SIG-M5 treated with dmso at 0.1 percent for 504 hours (cell line): ENCODE measurements around the gene TFF1.

Experiments
- DNase-seq: peaks from one replicate; lab custom pipeline; 2025; ENCODE audit not compliant: unreplicated experiment; lab: John Stamatoyannopoulos, UW

The TFF1 gene

DNA sequence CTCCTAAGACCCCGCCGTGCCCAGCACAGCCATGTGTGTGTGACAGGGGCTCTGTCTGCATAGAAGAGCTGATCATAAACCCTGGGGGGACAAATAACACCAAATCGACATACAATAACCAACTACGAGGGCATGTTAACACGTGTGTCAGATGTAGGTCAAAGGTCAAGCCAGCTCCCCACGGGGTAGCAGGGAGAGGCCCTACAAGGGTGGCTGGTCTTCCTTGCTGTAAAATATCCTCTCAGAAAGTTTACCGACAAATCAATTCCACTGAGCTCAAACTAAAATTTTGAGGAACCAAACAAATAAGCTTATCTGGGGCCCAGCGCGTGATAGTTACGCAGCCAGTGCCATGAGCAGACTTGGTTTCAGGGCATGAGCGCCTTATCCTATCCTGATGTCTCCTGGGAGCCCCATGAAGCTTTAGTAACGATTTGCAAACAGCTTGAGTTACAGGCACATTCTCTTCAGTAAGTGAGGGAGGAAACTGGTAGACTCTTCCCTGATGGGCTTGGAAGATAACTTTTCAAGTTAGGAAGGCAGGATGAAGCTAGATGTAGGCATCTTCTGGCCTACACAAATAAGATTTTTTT lies 32.2 kb upstream of the TFF1 start:
- no peak for DNase-seq

DNA sequence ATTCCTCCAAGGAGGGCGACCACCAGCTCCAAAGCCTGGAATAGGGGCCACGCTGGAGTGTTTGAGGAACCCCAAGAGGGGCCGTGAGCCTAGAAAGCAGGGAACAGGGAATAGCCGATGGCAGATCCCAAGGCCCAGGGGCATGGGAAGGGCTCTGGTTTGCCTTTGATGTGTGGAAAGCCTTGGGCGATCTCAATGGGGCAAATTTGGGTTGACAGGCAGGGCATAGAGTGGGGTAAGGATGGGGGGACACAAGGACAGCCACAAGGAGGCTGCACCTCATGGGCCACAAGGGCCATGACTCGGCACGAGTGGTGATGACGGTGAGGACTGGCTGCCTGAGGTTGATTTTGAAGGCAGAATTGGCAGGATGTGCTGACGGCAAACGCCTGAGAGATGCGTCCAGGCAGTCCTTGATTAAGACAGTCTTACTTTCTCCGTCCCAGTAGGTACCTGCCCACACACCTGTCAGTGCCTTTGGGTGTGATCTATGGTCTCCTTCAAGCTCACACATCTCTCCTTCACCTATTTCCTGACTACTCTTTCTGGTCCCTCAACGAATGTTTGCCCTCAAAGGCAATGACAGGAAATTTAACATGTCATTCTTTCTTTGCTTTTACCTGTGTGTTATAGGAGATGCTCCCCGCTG lies 31.5 kb upstream of the TFF1 start:
- no peak for DNase-seq

DNA sequence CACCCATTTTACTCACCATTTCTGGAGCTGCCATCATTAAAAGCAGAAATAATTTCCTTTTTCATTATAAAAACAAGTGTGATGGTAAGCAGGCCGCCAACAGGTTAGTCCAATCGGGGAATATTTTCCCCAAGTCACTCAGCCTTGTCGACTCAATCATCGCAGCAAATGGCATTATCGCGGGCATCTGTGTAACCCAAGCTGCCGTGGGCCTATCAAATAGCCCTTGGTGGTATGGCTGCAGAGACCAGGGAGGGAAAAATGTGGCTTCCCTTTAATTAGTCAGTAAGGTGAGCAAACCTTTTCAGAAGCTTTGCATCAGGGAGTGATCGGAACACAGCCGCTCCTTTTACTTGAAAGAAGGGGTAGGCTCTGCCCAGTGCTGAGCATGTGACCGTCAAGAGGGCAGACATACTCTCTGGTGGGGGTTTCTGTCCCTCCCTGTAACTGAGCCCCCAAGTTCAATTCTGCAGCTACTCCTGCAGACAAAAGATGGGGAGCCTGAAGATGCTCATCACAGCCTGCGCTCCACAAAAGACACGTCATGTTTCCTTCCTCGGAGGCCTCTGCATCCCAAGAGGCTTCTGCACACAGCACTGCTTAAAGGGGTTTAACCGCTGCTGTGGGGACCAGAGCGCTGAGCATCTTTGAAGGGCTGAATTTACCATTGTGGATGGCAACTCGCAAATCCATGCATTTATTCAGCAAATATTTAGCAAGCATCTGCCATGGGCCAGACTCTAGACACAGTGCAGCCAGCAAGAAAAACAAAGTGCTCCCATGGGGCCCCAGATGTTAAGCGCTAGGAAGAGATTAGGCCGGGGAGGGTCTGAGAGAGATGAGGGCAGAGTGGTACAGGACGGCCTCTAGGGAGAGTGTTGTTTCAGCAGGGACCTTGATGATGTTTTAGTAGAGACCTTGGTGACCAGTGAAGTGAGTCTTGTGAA lies 30.7 kb upstream of the TFF1 start:
- no peak for DNase-seq

DNA sequence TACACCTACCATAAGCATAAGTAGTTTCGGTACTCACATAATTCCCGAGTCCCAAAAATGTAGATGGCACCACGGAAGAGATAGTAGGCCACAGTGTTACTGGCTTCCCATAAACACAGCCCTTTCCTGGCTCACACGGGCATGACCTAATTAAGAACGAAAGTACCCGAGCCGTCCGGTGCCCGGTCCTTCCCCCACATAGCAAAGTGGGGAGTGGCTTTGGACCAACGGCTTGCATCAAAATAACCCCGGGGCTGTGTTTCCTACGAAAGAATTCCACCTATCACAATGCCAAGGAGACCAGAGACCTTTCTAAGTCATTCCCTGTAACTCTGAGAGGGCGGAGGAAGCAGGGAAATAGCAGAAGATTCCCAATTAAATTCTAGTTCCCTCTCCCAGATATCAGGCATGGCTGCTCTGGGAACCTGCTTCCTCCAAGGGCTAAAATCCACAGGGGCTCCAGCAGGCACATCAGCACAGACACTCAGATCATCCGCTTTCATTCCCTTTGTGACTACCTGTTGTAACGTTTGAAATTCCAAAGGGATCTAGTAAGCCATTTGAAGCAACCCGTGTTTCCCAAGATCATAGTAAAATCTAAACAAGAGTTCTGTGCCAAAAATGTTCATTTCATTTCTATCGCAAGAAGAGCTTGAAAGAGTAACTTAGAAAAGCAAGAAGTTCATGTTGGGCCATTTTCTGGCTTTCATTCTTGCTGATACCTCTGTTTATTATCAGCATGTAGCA lies 29.7 kb upstream of the TFF1 start, which contains the start of gene TMPRSS3:
Gene TMPRSS3, minus strand, starts transcription at position 148 of the 747 bp plus-strand sequence. CDS start 635 bp downstream, outside the sequence.
- no peak for DNase-seq

DNA sequence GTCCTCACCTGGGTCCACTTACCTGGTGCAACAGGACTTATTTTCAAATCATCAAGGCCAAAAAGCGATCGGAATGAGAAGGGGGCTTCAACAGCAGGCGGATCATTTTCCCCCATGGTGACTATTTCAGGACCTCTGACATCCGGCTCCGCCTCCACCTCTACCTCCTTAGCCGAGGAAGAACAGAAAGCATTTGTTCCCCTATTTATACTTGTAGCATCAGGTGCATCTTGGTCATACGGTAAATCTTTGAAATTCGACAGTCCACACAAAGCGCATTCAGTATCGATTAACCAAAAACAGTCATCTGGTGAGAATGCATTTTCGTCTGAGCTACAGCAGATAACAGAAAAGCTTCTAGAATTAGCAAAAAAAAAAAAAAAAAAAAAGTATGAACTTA lies 29.0 kb upstream of the TFF1 start:
- DNase-seq = no peak

DNA sequence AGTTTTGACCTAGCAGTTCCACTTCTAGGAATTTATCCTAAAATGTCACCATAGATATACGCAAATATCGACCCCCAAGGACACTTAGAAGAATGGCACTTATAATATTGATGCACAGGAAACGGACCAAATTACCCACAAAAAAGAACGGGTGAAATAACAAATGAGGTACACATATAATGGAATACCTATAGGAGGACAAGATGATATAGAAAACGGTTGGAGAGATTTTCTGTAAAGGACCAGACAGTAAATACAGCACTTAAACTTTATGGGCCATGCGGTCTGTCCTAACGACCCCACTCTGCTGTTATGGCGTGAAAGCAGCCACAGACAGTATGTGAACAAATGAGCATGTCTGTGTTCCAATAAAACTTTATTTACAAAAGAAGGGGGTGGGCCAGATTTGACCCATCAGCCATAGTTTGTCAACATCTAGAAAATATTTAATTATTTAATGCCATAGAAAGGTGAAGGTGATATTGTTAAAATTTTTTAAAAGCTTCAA lies 27.2 kb upstream of the TFF1 start:
- no peak for DNase-seq

DNA sequence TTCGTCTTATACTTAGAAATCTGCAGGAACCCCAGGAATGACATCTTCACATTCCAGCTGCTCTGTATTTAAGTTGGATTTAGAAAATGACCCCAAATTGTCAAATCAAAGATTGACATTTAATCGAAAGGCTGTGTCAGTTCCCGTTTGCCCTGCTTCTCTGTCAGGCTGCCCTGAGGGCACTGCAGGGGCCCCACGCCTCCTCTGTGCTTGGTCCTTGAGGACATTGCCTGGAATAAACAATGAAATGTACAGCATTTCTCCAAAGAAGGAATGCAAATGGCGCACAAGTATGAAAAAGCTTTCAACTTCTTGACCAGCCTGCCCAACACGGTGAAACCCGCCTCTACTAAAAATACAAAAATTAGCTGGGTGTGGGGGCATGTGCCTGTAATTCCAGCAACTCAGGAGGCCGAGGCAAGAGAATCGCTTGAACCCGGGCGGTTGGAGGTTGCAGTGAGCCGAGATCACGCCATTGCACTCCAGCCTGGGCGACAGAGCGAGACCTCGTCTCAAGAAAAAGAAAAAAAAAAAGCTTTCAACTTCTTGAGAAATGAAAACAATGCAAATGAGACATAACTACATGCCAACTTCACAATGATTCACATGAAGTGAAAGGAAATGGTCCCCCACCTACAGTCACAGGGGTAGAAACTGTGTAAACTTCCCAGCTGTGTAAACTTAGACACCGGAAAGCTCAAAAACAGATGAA lies 26.6 kb upstream of the TFF1 start:
- DNase-seq = no peak

DNA sequence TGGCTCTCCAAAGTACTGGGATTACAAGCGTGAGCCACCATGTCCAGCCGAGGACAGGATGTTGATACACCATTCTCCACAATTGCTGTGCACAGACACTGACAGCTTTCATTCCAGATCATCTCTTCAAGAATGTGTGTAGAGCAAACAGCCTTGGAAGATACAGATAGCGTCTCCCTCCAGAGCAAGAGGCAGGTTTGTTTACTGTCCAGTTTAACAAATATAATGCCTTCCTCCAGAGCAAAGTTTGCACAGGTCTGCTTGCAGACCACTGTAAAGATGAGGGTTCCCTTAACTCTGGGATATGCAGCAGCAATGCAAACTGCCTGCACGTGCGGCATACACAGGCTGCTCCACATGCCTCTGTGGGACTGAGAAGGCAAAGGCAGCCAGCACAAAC lies 25.0 kb upstream of the TFF1 start:
- no peak for DNase-seq

DNA sequence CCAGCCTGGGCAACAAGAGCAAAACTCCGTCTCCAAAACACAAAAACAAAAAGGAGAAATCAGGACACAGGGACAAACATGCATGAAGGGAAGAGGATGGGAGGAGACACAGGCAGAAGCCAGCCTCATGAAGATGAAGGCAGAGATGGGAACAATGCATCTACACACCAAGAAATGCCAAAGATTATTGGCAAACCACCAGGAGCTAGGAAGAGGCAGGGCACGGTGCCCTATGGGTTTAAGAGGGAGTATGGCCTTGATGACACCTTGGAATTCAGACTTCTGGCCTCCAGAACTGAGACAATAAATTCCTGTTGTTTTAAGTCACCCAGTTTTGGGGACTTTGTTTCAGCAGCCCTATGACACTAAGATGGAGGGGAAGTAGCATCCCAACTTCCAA lies 24.4 kb upstream of the TFF1 start:
- DNase-seq = no peak

DNA sequence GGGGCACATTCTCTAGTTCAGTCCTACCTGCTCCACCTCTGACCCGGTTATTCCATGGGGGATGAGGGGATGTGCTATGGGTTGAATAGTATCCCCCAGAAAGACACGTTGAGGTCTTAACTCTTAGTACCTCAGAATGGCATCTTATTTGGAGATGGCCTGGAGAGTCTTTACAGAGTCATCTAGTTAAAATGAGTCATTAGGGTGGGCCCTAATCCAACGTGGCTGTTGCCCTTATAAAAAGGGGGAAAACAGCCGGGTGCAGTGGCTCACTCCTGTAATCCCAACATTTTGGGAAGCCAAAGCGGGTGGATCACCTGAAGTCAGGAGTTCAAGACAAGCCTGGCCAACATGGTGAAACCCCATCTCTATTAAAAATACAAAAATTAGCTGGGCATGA lies 23.9 kb upstream of the TFF1 start:
- DNase-seq = no peak

DNA sequence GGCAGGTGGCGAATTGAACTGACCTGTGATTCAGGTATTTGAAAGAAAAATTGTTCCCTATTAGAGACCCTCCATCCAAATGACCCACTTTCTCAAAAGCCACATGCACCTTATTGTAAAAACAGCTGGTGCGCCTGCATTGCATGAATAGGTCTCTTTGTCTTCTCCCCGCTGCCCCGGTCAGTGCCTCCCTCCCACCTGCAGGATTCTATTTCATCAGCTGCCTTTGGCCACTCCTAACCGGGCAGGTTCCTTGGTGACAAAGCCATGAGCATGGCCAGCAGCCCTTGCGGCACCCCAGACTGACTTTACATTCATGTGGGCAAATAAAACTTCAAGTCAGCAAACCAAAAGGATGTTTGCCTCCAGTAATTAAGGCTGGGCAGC lies 23.1 kb upstream of the TFF1 start:
- no peak for DNase-seq

DNA sequence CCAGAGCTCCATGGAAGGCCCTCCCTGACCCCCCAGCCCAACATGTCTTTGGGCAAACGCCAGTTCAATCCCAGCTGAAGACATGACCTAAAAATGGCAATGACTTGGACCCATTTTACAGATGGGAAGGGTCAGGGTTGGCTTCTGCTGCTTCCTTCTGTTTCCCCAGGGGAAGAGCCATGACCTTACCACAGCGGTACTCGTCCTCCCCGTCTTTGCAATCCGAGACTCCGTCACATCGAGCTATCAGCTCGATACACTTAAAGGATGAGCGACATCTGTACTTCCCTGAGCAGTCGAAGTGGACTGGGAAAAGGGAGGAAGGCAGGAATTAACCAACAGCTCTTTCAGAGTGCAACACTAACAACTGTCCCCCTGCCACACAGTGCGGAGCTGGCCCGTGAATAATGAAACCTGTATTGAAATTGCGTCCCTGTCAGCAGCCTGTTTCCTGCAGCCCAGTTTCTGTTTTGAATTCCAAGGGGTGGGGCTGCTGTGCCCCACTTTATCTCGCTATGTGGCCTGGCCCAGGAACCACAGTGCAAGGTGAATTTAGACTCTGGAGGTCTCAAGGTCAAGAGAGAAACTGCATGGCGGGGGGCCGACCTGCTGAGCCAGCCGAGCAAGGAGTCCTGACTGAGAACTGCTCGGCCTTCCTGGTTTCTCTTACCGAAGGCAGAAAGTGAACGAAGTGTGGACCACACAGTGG lies 22.6 kb upstream of the TFF1 start:
- DNase-seq = no peak

DNA sequence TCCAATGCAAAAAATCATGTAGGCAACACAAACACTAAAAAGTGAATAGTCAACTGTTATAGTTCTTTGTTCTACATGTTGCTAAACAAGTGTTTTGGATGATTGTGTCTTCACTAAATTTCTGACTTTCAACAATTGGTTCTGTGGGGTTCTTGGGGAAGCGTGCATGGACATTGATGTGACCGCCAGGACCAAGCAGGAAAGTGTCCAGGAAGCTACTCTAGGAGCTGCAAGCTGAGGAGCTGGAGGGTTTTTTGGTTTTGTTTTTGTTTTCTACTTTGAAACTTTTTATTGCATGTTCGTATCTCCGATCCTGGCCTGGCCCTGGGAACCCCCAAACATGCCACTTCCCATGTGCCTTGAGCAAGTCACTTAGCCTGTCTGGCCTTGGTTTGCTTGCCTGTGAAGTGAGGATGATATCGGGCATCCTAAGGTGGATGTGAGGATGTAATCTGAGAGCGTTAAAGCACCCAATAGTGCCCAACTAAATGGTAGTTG lies 21.6 kb upstream of the TFF1 start:
- no peak for DNase-seq

DNA sequence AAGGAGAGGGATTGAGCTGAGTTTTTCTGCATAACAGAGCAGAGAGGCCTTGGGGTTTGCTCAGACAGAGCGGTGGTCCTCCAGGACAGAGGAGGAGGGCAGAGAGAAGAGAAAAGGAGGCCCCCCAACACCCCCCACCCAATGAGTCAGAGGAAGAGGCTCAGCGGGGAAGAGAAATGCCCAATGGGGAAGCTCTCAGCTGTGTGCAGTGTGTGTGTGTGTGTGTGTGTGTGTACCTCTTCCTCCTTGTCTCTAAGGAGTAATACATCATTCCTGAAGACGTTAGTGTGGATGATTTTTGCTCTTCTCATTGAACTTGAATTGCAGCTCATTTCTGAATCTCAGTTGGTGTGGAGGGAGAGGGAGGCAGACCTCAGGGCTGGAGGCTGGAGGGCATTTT lies 20.8 kb upstream of the TFF1 start:
- no peak for DNase-seq

DNA sequence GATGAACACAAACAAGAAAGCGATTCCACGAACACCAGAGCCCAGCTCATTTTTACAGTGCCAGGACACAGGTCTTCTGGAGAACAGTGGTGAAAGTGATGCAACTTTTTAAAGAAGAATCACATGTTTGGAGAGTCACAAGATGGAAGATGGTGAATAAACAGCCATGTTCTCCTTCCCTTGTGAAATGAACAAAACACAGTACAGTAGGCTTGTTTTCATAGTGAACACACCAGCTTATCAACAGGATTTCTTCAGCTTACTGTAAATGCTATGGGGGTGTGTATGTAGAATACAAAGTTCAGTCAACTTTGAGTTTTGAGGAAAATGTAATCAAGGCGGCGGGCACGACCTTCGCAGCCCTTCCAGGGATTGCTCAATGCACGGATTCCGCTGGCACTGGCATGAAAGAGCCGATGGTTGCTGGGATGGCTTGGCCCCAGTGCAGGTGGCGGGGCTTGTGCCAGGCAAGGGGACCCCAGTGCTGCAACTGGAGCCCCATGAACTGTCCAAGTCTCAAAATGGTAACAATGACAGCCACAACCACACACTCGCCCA lies 19.8 kb upstream of the TFF1 start:
- DNase-seq = no peak

DNA sequence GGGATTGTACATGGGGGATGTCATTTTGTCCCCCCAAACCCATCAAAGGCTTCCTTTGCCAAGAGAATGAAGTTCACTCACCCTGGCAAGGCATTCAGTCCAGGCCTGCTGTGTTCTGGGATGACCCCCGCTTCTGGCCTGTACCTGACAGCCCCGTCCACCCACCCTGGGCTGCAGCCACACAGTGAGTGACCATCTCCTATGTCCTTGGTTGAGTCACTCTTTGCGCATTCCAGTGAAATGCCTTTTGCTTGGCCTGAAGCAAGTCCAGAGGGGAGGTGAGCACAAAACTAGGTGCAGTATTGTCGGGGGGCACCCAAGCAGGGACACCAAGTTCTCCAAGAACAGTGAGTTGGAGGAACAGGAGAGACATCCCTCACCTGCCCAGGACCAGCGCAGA lies 19.3 kb upstream of the TFF1 start:
- DNase-seq = no peak

DNA sequence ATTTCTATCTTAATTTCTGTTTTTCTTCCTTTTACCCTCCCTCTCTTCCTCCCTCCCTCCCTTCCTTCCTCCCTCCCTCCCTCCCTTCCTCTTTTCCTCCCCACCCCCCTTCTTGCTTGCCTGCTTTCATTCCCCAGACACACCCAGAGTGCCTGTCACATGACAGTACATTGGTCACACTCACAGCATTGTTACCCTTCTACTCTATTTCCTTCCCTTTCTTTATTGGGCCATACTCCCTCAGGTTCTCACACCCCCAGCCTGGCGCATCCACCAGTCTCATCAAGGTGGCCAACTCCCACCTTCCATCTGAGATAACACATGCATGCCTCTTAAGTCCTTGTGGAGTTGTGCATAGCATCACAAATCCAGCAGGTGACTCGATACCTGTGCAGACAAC lies 18.7 kb upstream of the TFF1 start:
- DNase-seq = no peak

DNA sequence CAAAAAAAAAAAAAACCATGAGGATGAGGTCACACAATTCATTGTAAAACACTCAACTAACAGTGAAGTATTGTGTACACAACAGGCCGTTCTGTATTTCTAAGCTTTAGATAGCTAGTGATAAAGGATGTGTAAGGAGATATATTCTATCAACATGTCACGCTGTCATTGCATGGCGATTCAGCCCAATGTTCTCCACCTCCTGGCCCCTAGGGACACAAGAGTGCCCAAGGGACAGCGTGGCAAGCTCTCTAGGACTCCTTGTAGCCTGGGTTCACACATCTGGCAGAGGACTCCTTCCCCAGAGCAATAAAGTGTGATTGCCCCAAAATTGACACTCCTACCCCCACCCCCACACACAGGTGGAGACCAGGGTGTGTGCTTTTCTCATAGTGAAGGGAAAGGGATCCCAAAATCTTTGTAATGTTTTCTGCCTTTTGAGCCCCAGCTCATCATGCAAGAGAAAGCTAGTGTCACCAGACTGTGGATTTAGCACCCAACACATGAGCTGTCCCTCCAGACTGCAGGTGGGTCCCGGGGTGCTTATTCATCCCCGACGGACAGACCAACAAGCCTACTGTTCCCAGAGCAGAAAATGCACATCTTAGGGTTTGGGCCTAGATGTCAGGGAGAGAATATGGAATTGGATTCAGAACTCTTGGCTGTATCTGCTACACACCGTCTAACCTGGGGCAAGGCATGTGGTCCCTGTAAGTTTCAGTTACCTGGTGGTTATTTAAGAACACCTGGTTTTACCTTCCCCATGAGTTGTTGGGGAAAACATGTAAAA lies 18.0 kb upstream of the TFF1 start:
- DNase-seq = no peak

DNA sequence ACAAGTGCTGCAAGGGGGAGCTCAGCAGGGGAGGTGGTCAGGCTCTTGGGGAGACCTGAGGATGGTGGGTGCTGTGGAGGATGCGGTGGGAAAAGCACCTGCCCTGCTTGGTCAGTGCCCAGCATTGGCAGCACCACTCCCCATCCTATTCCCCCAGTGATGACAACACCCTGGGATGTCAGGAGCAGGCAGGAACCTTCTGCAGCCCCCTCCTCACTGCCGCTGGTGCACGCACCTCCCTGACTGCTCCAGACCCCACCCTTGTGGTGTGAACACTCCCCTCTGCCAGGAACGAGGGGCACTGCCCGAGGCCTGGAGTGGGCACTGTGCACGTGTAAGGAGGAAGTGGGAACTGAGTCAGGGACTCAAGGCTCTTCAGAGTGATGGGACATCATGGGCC lies 17.0 kb upstream of the TFF1 start:
- DNase-seq = no peak
